NCI-H2107 treated with DMSO at 0.1 percent for 48 hours (cell line): Measurements from ENCODE around the gene TBC1D17.

Experiments used
- DNase-seq: peaks from one replicate; lab custom pipeline; 2025; ENCODE audit not compliant: unreplicated experiment; lab: John Stamatoyannopoulos, UW

TBC1D17 gene

GRCh38 chr19:49890349-49891311 is 13.1 kb downstream of the TBC1D17 start:
- no peak for DNase-seq

DNA sequence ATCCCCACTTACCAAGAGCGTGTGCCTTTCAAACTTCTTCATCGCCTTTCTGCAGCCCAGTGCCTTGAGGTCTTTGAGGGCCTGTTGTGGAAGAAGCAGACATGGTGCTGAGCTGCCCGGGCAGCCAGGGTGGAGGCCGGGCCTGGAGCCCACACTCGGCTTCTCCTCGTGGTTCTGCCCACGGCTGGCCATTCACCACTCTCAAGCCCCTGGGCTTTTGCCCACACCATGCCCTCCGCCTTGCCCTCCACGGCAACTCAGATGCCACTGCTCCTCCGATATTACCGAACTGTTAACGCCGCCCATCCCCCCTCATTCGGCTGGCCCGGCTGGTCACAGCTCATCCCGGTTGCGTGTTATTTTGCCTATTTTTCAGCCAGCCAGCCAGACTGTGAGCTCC is 13.9 kb downstream of the TBC1D17 start:
- DNase-seq: no peak

- DNase-seq: no peak
Observed at GRCh38 chr19:49892716-49893115, 15.2 kb downstream of the TBC1D17 start.

GRCh38 chr19:49894011-49894664 is 16.6 kb downstream of the TBC1D17 start:
- no peak for DNase-seq

DNA sequence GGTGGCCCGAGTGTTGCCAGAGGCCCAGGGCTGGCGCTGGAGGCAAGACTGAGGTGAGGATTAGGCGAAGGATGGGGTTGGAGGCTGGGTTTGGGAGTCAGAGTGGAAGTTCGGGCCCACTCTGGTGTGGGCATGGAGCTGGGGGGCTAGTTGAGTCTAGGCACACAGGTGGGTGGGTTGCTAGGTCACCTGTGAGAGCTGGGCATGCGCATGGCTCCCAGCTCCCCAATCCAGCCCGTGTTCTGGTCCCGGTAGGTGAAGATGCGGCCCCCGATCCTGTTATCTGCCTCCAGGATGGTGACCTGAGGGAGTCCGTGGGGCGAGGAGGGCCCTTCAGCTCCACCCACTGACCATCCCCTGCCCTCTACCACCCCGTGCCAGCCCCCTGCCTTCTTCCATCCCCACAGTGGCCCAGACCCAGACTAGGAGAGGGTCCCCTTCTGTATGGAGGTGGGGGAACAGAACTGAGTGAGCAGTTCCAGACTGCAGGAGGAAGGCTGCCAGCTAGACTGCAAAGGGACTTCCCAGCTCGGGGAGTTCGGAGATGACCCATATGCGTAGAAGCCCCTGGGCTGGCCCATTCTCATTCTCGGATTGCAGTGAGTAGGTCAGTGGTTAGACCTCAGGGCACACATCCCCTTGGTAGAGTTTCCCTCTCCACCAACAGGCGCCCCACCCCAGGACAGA is 17.5 kb downstream of the TBC1D17 start:
- DNase-seq: no peak

DNA sequence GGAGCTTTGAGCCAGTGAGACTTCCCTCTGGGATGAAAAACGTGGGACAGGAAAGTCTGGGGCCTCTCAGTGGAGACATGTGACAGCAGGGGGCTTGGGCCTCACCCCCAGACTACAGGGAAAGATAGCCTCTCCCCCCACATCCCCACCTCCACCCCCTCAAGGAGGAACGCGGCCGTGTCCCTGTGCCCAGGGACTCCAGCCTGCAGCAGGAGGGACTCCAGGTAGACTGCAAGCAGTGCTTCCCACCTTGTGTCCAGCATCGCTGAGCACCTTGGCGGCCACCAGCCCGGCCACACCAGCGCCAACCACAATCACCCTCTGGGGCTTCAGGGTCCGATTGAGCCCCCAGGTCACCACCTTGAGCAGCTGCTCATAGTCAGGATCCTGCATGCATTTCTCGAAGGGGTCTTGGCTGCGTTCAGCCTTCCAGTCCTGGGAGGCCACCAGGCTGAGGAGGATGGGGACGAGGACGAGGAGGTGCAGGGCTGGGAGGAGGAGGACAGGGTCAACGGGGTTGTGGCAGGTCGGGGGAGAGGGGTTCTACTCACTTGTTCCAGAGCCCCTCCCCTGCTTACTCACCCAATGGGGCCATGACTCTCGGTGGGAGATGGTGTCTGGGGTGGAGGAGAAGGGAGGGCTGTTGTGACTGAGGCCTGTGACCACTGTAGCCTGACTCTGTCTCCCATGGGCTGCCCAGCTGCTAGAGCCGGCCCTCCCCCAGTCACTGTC is 18.2 kb downstream of the TBC1D17 start:
- no peak for DNase-seq

DNA sequence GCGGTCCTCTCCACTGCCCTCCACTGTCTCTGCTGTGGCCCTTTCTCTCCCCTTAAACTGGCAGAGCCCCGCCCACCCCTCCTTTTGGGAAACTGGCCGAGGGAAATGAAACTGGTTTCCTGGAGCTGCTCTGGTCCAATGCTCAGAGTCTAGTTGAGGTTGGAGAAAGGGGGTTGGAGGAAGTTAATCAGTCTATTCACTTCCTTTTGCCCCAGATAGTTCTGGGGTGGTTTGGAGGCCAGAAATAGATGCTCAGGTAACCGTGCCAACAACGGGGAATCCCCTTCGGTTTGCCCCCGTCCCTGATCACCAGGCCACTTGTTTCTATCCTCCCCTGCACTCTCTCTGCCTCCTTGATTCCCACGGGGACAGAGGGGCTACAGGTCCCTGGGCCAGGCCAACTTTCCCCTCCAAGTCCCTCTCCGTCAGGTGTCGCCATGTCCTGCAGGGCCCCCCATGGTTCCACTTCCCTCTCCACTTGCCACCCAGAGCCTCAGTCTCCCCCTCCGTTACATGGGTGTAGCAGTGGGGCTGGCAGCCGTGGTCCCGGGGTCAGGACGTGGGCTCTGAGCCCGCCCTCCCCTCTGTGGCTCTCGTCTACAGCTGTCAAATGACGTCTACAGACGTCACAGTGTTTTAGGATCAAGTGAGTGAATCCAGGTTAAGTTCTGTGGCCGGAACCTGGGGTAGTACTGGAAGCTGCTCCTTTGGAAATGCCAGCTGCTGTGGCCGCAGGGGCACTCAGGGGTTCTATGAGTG is 19.5 kb downstream of the TBC1D17 start, which contains the start of gene IL4I1:
IL4I1 (minus strand) TSS at position 25 of the 759 bp plus-strand sequence. CDS start 727 bp downstream, outside the sequence.
- DNase-seq: no peak

- DNase-seq: no peak
Observed at GRCh38 chr19:49904136-49904535, 26.6 kb downstream of the TBC1D17 start.

DNA sequence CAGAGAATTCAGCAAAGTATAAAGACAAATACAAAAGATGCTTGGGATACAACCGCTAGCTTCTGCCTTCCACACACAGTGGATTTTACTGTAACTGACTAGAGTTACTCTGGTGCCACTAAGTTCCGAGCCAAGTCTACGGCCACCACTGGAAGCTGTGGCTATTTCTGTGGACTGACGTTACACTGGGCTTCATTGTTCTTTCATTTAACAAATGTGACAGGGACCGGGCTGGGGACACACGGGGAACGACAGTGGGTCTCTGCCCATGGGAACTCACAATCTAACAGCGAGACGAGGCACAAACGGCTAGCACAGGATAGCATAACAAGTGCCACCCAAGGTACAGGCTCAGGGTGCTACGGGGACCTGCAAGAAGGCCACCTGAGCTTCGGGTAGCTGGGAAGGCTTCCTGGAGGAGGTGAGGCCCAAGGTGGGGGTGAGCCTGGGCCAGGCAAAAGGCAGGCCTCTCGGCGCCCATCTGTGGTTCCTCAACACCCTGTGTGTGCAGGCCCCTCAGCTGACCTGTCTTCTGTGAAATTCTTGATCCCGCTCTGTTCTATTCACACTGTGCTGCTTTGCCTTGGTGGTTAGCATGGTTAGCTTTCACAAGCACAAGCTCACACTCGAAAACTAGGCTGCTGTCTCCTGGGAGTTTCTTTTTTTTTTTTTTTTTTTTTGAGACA is 29.5 kb downstream of the TBC1D17 start:
- DNase-seq: no peak

DNA sequence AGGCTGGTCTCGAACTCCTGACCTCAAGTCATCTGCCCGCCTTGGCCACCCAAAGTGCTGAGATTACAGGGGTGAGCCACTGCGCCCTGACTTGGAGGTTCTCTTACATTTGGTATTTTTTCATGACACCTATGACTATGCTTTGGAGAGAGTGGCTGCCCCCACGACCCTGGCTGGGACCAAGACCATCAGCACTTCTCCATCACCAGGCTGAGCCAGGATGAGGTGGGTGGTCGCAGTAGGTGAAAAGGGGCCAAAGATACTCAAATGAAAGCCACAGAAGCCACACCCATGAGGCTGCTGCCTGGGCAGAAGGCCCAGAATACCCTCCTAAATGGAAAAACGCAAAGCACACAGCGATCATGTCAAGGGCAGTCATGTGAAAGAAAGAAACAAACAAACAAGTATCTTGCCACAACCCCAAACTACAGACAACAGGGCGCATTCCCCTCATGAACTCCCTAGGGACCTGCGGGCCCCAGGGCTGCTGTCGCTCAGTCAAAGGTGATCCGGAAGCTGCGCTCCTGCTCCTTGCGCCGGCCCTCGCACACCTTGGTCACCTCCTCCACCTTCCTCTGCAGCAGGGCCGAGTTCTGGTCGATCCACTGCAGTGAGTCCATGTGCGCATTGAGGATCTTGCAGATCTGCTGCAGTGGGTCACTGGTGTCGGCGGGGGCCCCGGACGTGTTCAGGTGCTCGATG is 30.4 kb downstream of the TBC1D17 start:
- no peak for DNase-seq

DNA sequence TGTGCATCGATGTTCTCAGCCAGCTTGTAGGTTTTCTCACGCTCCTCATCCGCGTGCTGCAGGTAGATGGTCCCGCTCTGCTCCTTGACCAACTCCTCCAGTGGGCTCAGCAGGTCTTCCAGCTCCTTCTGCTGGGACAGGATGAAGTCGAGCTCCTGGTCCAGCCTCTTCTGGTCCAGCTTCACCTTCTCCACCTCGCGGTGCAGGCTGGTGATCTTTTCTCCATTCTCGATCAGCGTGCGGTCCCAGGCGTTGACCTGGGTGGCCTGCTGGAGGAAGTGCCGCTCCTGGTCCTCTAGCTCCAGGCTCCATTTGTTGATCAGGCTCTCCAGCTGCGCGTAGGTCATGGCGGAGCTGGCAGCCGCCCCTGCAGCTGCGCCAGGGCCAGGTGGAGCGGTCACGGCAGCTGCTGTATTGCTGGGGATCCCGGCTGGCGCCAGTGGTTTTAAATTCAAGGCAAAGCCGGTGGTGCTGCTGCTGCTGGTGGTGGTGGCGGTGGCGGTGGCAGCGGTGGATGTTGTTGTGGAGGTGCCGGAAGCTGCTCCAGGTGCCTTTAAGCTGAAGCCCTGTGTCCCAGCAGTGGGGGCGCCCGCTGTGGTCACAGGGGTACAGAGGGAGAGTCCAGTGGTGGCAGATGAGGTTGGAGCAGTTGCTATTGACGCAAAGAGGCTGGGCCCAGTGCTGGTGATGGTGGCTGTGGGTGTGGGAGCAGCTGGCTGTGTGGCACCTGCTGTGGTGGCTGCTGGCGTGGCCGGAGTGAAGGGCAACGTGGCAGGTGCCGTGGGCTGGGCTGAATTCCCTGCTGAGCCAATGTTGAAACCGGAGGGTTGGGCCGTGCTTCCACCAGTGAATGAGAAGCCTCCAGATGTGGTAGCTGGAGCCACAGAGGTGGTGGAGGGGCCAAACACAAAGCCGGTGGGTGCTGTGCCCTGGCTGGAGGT is 31.2 kb downstream of the TBC1D17 start:
- DNase-seq: no peak

DNA sequence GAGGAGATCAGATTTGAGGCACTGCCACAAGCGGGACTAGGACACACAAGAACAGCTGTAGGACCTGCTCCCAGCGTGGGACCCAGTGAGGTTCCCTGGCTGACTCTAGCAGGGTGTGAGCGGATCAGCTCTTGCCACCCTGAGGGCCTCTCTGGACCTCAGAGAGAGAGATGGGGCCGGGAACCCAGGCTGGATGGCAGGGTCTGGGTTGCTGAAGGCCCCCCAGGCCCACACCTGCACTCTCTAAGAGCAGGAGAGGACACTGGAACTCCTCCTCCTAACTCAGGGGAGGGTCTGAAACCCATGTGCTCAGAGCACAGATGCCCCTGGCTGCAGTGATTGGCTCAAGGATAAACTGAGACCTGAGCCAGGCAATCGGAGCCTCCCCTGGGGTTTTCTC is 32.7 kb downstream of the TBC1D17 start:
- no peak for DNase-seq

DNA sequence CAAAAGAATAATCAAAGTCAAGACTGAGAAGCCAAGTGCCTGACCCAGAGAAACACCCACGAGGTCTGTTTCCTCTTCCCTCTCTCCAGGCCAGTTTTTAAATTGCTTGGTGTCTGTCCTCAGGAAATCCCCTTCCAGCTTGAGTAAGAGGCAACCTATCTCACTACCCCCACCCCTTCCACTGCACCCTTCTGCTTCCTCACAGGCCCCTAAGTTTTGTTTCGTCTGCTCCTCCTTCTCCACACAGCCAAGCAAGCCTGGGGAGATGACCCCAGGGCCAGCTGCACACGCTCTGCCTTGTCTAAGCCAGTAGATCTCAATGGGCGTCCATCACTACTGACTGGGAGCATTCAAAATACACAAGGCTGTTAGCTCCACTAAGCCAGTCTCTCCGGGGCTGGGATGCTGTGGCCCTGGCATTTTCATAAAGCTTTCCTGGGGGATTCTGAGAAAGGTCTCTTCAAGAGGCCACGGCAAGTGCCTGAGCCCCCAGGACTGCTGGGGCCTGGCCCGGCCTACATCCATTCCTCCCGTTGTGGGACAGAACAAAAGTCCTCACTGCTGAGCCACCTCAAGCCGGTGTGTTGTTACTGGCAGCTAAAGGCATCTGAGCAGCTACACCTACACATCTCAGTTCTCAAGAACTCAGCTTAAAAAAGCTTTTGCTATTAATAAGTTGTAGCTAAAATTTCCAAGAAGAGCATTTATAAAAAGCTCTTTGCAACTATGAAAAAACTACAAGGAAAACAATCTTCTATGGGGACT is 34.1 kb downstream of the TBC1D17 start:
- DNase-seq: no peak

GRCh38 chr19:49912965-49913685 is 35.6 kb downstream of the TBC1D17 start:
- no peak for DNase-seq

GRCh38 chr19:49913720-49914119 is 36.2 kb downstream of the TBC1D17 start:
- DNase-seq: no peak

DNA sequence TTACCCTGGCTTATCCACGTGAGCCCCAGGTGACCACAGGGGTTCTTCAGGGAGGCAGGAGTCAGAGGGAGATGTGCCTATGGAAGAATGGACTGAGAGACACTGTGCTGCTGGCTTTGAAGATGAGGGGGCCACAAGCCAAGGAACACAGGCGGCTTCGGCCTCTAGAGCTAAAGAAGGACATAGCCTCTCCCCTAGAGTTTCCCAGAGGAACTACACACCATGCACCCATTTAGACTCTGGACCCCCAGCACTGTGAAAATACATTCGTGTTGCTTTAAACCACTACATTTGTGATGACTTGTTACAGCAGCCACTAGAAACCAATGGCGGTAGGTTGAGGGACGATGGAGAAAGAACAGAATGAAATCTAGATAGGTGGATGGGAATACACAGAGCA is 37.8 kb downstream of the TBC1D17 start:
- no peak for DNase-seq
